ENCODE data around the gene PAX8. TPM values are rescaled to one million over a fixed set of nuclear protein-coding genes. Genes with fewer than 3 reads are reported as not detected.
"Not testable (repeated sequence)": the region's sequence is repeated elsewhere in the genome, so short reads cannot be mapped to it uniquely, and the experiment has no call there.

PAX8 gene
- total RNA-seq, 2 experiments from 2014 or later: 0.36 to 0.52 TPM

- Histone ChIP-seq H3K36me3 (ENCODE audit: insufficient read depth, low read length) (no peaks in the 10 kb centered on the region), H3K4me1 (ENCODE audit: insufficient read depth, low read length) (no peaks in the 10 kb centered on the region), H3K9me3 (ENCODE audit: control insufficient read depth in 1 of 2, insufficient read depth in 1 of 2, low read length in 2 of 2) (no peaks in the 10 kb centered on the region), H3K4me3 (ENCODE audit: low read length) (no peak overlapping the region), H3K27me3 (ENCODE audit: control insufficient read depth in 1 of 2, insufficient read depth in 2 of 2, low read length in 2 of 2) (peaks cover 0 to 4% of the 10 kb centered on the region in 2 experiments), H3K27ac (ENCODE audit: low read depth in 1 of 2, low read length in 2 of 2) (no peak overlapping the region)
- POLR2A ChIA-PET: no interaction called here
- Mint-ChIP-seq H3K9me3 (no peaks in the 10 kb centered on the region), H3K27ac (no peak overlapping the region), H3K4me3 (no peak overlapping the region), H3K36me3 (ENCODE audit: low read depth) (no peaks in the 10 kb centered on the region), H3K27me3 (peaks cover 5% of the 10 kb centered on the region), H3K4me1 (ENCODE audit: low read depth) (peaks cover 7% of the 10 kb centered on the region)
- DNase-seq (no peak), ATAC-seq (ENCODE audit: poor library complexity) (no peak)
- CTCF ChIA-PET: no interaction called here
- intact Hi-C loops (cut with DNase I, micrococcal nuclease): no loop called here
- no peak for TF ChIP-seq CTCF (IDR thresholded peaks at IDR 0.05)
These were observed 31.1 kb upstream of the PAX8 start for GRCh38 chr2:113309655-113310387.

GRCh38 chr2:113308784-113309183 lies 30.1 kb upstream of the PAX8 start:
- H3K27ac Mint-ChIP-seq; H3K27me3 Mint-ChIP-seq; H3K36me3 Mint-ChIP-seq (ENCODE audit: low read depth); H3K4me1 ChIP-seq (ENCODE audit: insufficient read depth, low read length); POLR2A ChIA-PET; H3K27ac ChIP-seq (ENCODE audit: low read depth in 1 of 2, low read length in 2 of 2); H3K4me1 Mint-ChIP-seq (ENCODE audit: low read depth); H3K36me3 ChIP-seq (ENCODE audit: insufficient read depth, low read length); intact Hi-C loops (cut with DNase I, micrococcal nuclease); H3K9me3 Mint-ChIP-seq; H3K4me3 Mint-ChIP-seq; H3K9me3 ChIP-seq (ENCODE audit: control insufficient read depth in 1 of 2, insufficient read depth in 1 of 2, low read length in 2 of 2); H3K27me3 ChIP-seq (ENCODE audit: control insufficient read depth in 1 of 2, insufficient read depth in 2 of 2, low read length in 2 of 2); H3K4me3 ChIP-seq (ENCODE audit: low read length); DNase-seq; ATAC-seq (ENCODE audit: poor library complexity); CTCF ChIA-PET: not testable (repeated sequence)

GRCh38 chr2:113306207-113306606 lies 27.5 kb upstream of the PAX8 start:
- H3K36me3 Mint-ChIP-seq (ENCODE audit: low read depth); H3K27ac Mint-ChIP-seq; H3K4me3 ChIP-seq (ENCODE audit: low read length); H3K27me3 Mint-ChIP-seq; H3K9me3 ChIP-seq (ENCODE audit: control insufficient read depth in 1 of 2, insufficient read depth in 1 of 2, low read length in 2 of 2); H3K4me3 Mint-ChIP-seq; DNase-seq; intact Hi-C loops (cut with DNase I, micrococcal nuclease); H3K4me1 Mint-ChIP-seq (ENCODE audit: low read depth); H3K36me3 ChIP-seq (ENCODE audit: insufficient read depth, low read length); H3K27ac ChIP-seq (ENCODE audit: low read depth in 1 of 2, low read length in 2 of 2); H3K27me3 ChIP-seq (ENCODE audit: control insufficient read depth in 1 of 2, insufficient read depth in 2 of 2, low read length in 2 of 2); H3K9me3 Mint-ChIP-seq; H3K4me1 ChIP-seq (ENCODE audit: insufficient read depth, low read length); ATAC-seq (ENCODE audit: poor library complexity); CTCF ChIA-PET; POLR2A ChIA-PET: not testable (repeated sequence)

- H3K9me3 ChIP-seq (ENCODE audit: control insufficient read depth in 1 of 2, insufficient read depth in 1 of 2, low read length in 2 of 2); H3K27me3 ChIP-seq (ENCODE audit: control insufficient read depth in 1 of 2, insufficient read depth in 2 of 2, low read length in 2 of 2); ATAC-seq (ENCODE audit: poor library complexity); H3K36me3 Mint-ChIP-seq (ENCODE audit: low read depth); H3K27ac Mint-ChIP-seq; H3K36me3 ChIP-seq (ENCODE audit: insufficient read depth, low read length); H3K4me3 ChIP-seq (ENCODE audit: low read length); DNase-seq; H3K4me1 ChIP-seq (ENCODE audit: insufficient read depth, low read length); intact Hi-C loops (cut with DNase I, micrococcal nuclease); H3K9me3 Mint-ChIP-seq; H3K27ac ChIP-seq (ENCODE audit: low read depth in 1 of 2, low read length in 2 of 2); CTCF ChIA-PET; POLR2A ChIA-PET; H3K27me3 Mint-ChIP-seq; H3K4me1 Mint-ChIP-seq (ENCODE audit: low read depth); H3K4me3 Mint-ChIP-seq: not testable (repeated sequence)
These were observed 27.0 kb upstream of the PAX8 start for GRCh38 chr2:113305749-113306148.
